Measurements from ENCODE around the gene FYN. TPM values are rescaled to one million over a fixed set of nuclear protein-coding genes. Genes with fewer than 3 reads are reported as not detected.

FYN gene
- total and polyA plus RNA-seq, 2 of the 8 experiments (the other 6 are each of a cell fraction or from before 2014, with no cell fraction given): 46.8 to 97.2 TPM

GRCh38 chr6:111834356-111834755 lies 38.9 kb downstream of the FYN start:
- no peaks in the 10 kb centered on the region for H3K23me2 ChIP-seq (ENCODE audit: low read depth, low read length)

More at GRCh38 chr6:111834356-111834755, 38.9 kb downstream of the FYN start:
- H3K4me2 ChIP-seq (ENCODE audit: insufficient read depth in 1 of 2, low read depth in 2 of 2, low read length in 2 of 2): no peak overlapping the region
- H4K20me1 ChIP-seq (replicated peaks in 1 of 2; ENCODE audit: control insufficient read depth in 1 of 2, insufficient read depth in 2 of 2, low read length in 2 of 2): peaks cover 2 to 3% of the 10 kb centered on the region in 2 experiments
- no peak overlapping the region for H3K27ac ChIP-seq (ENCODE audit: low read depth, low read length)
- WGBS, 2 experiments (ENCODE audit: extremely low coverage in 1 of 2, insufficient coverage in 1 of 2, insufficient read length in 1 of 2, insufficient replicate concordance in 2 of 2, low coverage in 1 of 2, low lambda C conversion rate in 2 of 2, missing lambda C conversion rate in 1 of 2): 89% methylated on average over 4 of the region's 4 CpGs; no CpG with 5 or more reads in 1 of the 2 experiments
- DNase-seq (ENCODE audit: low read depth in 1 of 2, low spot score in 2 of 2) (no peak), FAIRE-seq (no peak)
- H3K79me2 ChIP-seq (ENCODE audit: control insufficient read depth in 1 of 2, insufficient read depth in 2 of 2, low read length in 2 of 2): no peaks in the 10 kb centered on the region; a peak in 1 of 4 replicates
- no peak overlapping the region for H2BK20ac ChIP-seq (ENCODE audit: low read length)
- no peak overlapping the region for H2AFZ ChIP-seq (ENCODE audit: low read length)
- ChIA-PET POLR2A (ENCODE audit: partially characterized antibody) (interaction anchor here (0.6 kb wide), 1 partner anchor 16 kb away, joined by 3 read pairs; no protein-coding TSS in a partner anchor), CTCF (ENCODE audit: partially characterized antibody) (interaction anchor here (0.6 to 1.5 kb wide), 2 partner anchors 10 to 11 kb away, joined by 3 read pairs; no protein-coding TSS in a partner anchor)
- H2BK15ac ChIP-seq (ENCODE audit: low read length): no peak overlapping the region
- H2BK5ac ChIP-seq (ENCODE audit: low read depth, low read length): 0 out of 2 replicates have a peak overlapping the region, but pooled peaks have one; percentile 26
- no peak overlapping the region for H4K5ac ChIP-seq (ENCODE audit: insufficient read length, low read depth, low read length)
- H3K27me3 ChIP-seq (replicated peaks in 1 of 4; ENCODE audit: control insufficient read depth in 3 of 4, extremely low read depth in 1 of 4, insufficient read depth in 3 of 4, low read length in 3 of 4): no peaks in the 10 kb centered on the region
- H2BK12ac ChIP-seq (ENCODE audit: low read depth, low read length): peak overlapping the region; percentile 51; the same call in 1 of the 2 replicates
- H3K18ac ChIP-seq (ENCODE audit: extremely low read depth, low read length): no peak overlapping the region
- peak overlapping the region; percentile 61; the same call in 1 of the 2 replicates for H2AK5ac ChIP-seq (ENCODE audit: low read depth, low read length)
- H3K4me3 ChIP-seq (ENCODE audit: extremely low read depth in 1 of 4, insufficient read depth in 2 of 4, low read depth in 3 of 4, low read length in 4 of 4): no peak overlapping the region
- no peak overlapping the region for H3K14ac ChIP-seq (ENCODE audit: insufficient read length)
- H3K23ac ChIP-seq (ENCODE audit: insufficient read length): no peak overlapping the region
- H3K9me3 ChIP-seq (ENCODE audit: insufficient read depth in 2 of 2, low read depth in 1 of 2, low read length in 1 of 2): no peaks in the 10 kb centered on the region
- H3K4ac ChIP-seq (replicated peaks; ENCODE audit: insufficient read length, low read depth, low read length): no peak overlapping the region
- H3K56ac ChIP-seq (replicated peaks; ENCODE audit: insufficient read length, low read depth, low read length): no peak overlapping the region
- H3K4me1 ChIP-seq (replicated peaks in 1 of 4; ENCODE audit: control insufficient read depth in 3 of 4, insufficient read depth in 4 of 4, low read length in 3 of 4): peaks cover 0 to 9% (median 1%) of the 10 kb centered on the region in 4 experiments; a peak in 2 of 7 replicates
- no peaks in the 10 kb centered on the region for H3K36me3 ChIP-seq (ENCODE audit: control insufficient read depth in 2 of 4, insufficient read depth in 4 of 4, low read length in 3 of 4)
- H2BK120ac ChIP-seq (replicated peaks; ENCODE audit: low read depth, low read length): no peak overlapping the region
- no peak for TF ChIP-seq TEAD4 (IDR thresholded peaks at IDR 0.05; ENCODE audit: low read depth, low read length)
- no peak for TF ChIP-seq RBBP5 (IDR thresholded peaks at IDR 0.05; ENCODE audit: borderline replicate concordance, low read depth, low read length)
- no peak for TF ChIP-seq KDM1A (IDR thresholded peaks at IDR 0.05; ENCODE audit: borderline replicate concordance, low read length)
- TF ChIP-seq TAF7 (optimal IDR thresholded peaks at IDR 0.05; ENCODE audit: borderline replicate concordance, low read depth, low read length): no peak
- H4K91ac ChIP-seq (replicated peaks; ENCODE audit: insufficient read length, low read length): no peak overlapping the region
- no peaks in the 10 kb centered on the region; the same call in 1 of the 2 replicates for H3K79me1 ChIP-seq (ENCODE audit: low read depth, low read length)
- H4K8ac ChIP-seq (ENCODE audit: extremely low read depth, insufficient read depth, low read length): no peak overlapping the region
- no peak overlapping the region for H3K9ac ChIP-seq (replicated peaks in 1 of 4; ENCODE audit: extremely low read depth in 1 of 4, low read depth in 3 of 4, low read length in 3 of 4)
